Stimulated activated CD4-positive, alpha-beta T cell treated with anti-CD3 and anti-CD28 coated beads, Interleukin-1b, Interleukin-23, amount 100 ng/mL, for 24 hours (primary cell): Measurements from ENCODE around the gene LRRC32.

Experiments used
- DNase-seq, 4 experiments: peaks; one replicate each; pipeline ENCODE4 v3.0.0-alpha.2; 2020; ENCODE audit warnings: low read depth in 4 of 4, low spot score in 1 of 4

Gene LRRC32

DNA sequence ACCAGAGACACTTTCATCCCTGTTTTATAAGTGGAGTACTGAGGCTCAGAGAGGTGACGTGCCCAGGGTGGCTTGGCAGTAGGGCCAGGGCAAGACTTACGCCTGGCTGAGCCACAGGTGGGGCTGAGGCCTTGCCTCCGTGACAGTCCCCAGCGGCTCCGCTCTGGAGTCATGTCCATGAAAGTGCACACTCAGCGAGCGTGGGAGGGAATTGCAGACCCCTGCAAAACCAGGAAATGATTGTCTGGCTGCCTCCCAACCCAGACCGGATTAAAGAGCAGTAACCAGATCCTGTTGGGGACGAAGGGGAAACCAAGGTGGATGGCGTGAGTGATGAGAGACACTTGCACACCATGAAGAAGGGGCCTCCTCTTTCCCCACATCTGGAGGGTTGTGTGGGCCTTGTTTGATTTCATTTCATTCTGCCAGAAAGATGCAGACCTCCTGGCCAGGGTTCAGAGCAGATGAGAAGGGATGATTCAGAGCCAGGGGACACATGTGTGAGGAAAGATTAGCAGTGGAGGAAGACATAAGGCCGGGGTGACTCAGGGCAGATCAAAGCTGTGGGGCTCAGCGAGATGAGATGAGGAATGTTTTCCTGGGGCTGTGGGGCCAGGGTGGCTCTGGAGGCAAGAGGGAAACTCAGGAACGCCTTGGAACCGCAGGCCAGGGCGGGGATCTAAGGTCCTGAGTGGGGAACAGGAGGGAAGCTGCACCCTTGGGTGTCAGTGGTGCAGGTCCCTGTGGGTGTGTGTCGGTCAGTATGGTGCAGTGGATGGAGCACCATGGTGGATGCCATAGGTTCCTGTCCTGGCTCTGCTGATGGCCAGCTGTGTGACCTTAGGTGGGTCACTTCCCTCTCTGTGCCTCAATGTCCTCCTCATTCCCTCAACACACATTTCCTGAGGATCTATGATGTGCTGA lies 29.9 kb upstream of the LRRC32 start:
- no peak for DNase-seq

GRCh38 chr11:76699451-76700091 lies 29.0 kb upstream of the LRRC32 start:
- DNase-seq, result no peak

DNA sequence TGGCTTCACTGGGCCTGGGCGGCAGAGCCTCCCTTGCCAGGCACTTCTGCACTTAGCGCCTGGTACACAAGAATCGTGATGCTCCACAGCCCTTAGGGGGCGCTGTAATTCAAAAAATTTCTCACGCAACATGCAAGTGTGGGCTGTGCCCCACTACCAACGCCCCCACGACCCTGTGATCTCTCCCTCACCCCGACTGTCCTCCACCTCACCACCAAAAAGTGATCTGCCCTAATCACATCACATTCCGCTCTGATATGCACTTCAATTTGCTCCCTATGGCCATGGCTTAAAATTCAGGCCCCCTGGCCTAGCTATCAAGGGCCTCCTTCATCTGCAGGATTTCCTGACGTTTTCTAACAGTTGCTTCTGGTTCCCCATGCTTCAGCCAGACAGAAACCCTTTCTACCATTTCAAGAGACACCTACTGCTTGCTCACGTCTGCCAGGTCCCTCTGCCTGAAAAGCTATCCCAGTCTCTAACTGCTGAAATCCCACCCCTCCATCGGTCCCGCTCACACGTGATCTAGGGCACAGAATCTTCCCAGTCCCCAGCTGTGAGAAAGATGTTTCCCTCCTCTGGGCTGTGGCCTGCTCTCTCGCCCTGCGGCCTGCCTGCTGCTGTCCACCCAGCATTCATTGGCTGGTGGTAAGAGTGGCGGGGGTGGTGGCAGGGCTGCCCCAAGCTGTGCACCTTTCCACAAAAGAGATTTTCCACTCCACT lies 27.9 kb upstream of the LRRC32 start:
- DNase-seq, result no peak

- DNase-seq, result no peak
These were observed 26.2 kb upstream of the LRRC32 start for GRCh38 chr11:76696756-76697155.

GRCh38 chr11:76695771-76696170 lies 25.2 kb upstream of the LRRC32 start:
- no peak for DNase-seq

- no peak for DNase-seq
These were observed 24.6 kb upstream of the LRRC32 start for GRCh38 chr11:76695133-76695532.

- no peak for DNase-seq
These were observed 24.1 kb upstream of the LRRC32 start for GRCh38 chr11:76694664-76695063.

DNA sequence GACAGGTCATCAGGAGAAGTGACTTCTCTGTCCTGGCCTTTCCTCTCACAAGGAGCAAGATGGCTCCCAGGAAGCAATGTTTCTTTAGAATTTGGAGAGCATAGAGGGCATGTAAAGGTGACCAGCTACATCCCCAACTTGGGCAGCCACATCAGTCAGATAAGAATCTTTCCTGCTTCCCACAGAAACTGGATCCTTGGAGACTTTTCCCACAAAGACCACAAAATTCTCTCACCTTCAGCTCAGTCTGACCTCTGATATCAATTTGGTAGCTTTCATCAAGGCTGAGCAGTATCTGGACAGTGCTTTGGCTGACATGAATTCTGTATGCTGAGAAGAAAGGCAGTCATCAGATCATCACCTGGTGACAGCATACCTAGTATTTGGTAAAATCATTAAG lies 23.3 kb upstream of the LRRC32 start:
- DNase-seq, result no peak

- DNase-seq, result no peak
These were observed 22.4 kb upstream of the LRRC32 start for GRCh38 chr11:76692956-76693355.

GRCh38 chr11:76691655-76692054 lies 21.1 kb upstream of the LRRC32 start:
- DNase-seq, result no peak

- no peak for DNase-seq
These were observed 20.2 kb upstream of the LRRC32 start for GRCh38 chr11:76690736-76691135.

GRCh38 chr11:76689313-76690260 lies 19.0 kb upstream of the LRRC32 start:
- no peak for DNase-seq

DNA sequence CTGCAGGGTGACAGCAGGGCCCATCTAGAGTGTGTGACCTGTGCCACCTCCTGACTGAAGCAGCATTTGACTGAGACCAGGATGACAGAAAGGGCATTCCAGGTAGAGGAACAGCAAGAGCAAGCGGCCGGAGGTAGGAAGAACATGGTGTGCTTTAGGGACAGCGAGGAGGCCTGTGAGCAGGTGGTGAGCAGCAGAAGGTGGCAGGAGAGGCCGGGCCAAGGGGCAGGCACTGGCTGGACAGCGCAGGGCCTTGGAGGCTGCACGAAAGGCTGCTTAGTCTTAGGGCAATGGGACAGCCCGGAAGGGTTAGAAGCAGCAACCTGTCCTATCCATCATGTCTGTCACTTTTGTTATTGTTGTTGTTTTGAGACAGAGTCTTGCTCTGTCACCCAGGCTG lies 17.6 kb upstream of the LRRC32 start:
- DNase-seq, result no peak

DNA sequence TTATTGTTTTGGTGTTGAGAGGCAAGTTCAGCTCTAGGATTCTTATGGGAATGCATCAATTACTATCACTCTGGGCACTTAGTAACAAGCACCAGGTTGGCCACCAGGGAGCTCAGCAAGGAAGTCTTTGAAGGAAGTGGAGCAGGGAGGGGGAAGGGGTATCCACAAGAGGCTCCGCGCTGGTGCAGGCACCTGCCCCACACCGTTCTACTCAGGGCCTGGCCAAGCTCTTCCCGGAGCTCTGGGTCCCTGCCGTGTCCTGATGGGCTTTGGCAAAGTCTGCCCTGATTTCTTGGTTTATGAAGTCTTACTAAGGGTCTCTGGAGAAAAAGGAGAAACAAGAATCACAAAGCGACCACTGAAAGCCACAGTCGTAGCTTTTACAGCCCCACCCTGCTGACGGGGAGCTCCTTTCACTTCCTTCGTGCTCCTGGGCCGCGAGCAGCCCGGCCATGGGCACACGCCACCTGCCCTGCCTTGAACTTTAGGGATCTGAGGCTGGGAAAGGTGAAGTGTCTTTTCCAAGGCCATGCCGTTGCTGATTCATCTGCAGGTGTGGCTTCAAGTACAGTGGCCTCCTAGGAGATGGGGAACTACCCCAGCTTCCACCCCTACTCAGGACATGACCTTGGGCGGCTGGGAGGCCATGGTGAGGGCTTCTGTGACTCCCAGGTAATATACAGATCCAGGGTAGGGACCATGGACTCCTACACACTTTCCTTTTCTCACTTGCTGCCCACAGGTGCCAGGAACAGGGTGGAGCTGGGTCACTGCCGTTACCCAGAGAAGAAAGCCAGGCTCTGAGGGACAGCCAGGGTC lies 15.9 kb upstream of the LRRC32 start:
- DNase-seq, result no peak

DNA sequence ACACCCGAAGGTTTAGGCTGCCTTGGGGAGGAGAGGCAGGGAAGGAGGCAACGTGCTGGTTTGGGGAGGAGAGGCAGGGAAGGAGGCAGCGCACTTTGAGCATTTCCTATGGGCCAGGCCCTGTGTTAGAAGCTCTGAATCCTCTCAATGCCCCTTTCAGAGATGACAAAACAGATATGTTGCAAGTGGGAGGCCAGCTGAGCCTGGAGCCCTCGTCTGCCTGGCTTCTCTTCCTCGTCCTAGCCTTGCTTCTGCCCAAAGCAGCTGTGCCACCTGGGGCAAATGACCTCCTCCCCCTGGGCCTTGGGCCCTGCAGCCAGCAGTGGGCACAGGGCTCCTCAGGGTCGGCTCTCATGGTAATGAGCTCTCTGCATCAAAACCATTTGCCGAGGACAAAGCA lies 15.3 kb upstream of the LRRC32 start:
- no peak for DNase-seq

DNA sequence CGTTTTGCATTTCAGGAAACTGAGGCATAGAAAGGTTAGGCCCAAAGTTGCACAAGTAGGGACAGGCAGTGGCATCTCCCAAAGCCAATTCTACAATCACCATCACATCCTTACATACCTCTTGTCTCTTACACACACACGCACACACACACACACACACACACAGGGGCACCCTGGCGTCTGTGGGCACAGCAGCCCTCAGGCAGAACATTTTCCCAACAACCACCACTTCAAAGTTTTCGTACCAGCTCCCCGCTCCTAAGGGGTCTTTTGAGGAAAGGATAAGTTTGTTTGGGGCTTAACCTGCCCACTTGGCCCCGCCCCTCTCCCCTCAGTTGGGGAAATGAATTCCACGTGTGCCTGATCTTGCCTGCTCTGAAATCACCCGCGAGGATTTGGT lies 14.7 kb upstream of the LRRC32 start:
- no peak for DNase-seq

DNA sequence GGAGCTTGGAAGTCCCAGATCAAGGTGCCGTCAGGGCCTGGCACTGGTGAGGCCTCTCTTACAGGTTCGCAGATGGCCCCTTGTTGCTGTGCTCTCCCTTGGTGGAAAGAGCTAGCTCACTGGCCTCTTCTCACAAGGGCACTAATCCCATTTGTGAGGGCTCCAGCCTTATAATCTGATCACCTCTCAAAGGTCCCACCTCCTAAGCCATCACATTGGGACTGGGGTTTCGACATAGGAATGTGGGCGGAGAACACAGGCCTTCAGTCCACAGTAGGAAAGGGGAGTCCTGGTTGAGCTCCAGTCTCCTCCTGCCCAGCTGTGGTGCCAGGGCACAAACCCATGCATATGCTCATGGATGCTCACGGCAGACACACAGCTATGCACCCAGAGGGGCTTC lies 14.0 kb upstream of the LRRC32 start:
- DNase-seq, result no peak

DNA sequence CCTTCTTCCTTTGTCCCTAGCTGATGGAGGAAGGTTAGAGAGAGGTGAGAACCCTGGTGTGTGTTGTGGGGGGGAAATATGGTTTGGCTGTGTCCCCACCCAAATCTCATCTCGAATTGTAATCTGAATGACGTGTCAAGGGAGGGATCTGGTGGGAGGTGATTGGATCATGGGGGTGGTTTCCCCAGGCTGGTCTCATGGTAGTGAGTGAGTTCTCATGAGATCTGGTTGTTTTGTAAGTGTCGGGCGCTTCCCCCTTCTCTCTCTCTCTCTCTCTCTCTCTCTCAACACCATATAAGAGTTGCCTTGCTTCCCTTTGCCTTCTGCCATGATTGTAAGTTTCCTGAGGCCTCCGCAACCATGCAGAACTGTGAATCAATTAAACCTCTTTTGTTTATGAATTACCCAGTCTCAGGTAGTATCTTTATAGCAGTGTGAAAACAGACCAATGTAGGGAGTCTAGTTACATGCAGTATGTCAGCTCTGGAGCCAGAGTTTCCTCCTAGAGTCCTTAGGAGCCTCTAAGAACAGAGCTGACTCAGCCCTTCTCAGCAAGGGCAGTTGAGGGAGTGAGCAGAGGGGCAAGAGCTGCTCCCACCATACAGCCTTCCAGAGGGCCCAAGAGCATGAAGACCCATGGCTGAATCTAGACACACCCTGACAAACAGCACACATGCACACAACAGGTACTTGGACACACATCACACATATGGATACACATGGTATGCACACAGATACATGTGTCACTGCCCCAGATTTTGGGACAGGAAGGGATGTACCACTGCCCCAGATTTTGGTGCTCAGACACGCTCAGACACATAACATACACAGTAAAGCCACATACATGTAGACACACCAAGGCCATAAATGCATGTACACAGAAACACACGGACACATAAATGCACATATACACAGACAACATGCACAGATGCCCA lies 12.9 kb upstream of the LRRC32 start:
- no peak for DNase-seq

DNA sequence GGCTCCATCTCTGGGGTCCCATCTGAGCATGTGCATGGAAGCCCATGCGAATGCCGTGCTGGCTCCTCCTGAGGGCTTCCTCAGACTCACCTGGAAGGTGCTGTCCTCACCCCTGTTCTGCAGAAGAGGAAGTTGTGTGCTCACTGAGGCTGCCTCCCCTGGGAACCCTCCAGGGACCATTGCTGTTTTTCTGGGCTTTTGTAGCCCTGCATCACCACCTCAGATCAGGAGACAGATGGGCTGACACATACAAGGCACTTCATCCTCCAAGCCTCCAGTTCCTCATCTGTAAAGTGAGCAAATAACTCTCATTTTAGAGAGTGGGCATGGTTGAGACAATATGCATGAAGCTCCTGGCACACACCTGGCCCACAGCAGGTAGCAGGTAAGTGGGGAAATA lies 12.1 kb upstream of the LRRC32 start:
- no peak for DNase-seq
